Measurements from ENCODE around the gene BLZF1.
"Not testable (repeated sequence)": the region's sequence is repeated elsewhere in the genome, so short reads cannot be mapped to it uniquely, and the experiment has no call there.

Gene BLZF1, protein sequence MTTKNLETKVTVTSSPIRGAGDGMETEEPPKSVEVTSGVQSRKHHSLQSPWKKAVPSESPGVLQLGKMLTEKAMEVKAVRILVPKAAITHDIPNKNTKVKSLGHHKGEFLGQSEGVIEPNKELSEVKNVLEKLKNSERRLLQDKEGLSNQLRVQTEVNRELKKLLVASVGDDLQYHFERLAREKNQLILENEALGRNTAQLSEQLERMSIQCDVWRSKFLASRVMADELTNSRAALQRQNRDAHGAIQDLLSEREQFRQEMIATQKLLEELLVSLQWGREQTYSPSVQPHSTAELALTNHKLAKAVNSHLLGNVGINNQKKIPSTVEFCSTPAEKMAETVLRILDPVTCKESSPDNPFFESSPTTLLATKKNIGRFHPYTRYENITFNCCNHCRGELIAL

DNA sequence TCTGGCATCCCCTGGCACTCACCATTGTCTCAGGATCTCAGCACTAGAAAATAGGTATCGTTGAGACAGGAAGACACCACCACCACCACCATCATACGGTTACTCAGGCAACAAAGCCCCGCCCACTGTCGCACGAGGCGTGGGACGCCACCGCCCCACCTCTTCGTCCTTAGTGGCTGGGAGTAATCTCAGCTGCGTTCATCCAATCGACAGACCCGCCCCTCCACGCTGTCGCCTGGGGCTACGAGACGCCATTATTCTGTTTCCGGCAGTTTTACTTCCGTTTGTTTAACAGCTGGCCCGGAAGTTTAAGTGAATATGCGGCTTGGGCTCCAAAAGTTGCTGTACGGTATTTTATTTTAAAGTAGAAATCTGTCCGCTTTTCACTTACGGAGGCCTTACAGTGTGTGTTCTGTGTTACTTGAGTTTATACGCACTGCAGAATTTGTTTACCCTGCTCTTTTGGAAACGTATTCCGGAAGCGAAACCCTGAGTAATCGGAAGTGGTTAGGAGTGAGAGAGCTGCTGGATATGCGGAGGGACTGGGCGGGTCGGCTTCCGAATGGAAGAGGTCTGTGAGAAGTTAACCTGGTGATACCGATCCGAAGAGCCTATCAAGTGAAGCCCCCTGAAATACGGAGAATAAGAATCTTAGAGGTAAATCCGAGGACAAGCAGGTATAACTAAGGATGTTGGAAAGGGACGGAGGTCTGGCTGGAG is at the start of gene BLZF1, which contains the start of gene NME7:
Gene BLZF1, plus strand, starts transcription at position 510 of the 720 bp plus-strand sequence. CDS start 1,328 bp downstream, outside the sequence.
Gene NME7, minus strand, starts transcription at position 112 of the 720 bp plus-strand sequence. Its CDS starts 87 bp downstream, at position 25.
- DNase-seq: peak; percentile 96

DNA sequence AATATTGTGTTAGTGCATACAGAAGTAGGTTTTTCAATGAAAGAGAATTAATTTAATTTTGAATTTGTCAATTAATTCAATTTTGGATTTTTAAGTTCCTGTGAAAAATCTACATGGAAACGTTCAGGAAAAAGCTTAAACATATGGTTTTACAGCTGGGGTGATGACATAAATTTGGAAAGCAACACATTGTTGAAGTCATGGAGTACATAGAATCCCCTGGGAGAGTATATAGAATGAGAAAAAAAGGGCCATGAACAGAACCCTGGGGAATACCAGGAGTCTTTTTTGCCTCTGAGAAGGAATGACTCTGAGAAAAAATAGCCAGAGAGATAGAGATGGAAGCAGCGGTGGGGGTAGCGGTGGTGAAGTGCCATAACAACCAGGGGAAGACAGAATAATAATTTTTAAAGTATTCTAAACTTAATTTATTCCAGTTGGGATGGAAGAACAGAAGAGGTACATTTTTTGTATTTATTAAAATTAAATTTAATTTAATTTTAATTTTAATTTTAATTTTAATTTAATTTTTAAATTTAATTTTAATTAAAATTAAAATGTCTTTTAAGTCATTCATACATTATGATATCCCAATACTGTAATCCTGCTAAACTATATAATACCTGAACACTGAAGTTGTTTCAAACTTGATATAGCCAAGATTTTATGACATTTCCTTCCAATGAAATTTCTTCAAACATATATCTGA is 49.3 kb upstream of the BLZF1 start:
- no peak for DNase-seq

DNA sequence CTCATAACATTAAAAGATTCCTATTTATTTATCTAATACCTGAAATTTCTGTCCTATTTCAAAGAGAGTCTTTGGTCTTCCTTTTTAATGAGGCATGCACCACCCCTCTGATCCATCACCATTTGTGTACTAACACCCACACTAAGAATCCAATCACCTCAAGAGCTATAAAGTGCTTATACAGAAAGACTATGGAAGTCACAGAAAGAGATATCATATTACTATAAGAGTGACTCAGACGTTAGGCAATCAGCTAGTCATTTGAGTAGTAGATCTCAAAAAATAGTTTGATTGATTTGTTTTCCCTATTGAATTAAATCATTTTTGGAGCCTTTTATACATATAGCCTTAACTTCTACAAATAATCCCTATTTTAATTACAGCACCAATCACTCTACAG is 46.5 kb upstream of the BLZF1 start:
- peak; percentile 50 for DNase-seq

DNA sequence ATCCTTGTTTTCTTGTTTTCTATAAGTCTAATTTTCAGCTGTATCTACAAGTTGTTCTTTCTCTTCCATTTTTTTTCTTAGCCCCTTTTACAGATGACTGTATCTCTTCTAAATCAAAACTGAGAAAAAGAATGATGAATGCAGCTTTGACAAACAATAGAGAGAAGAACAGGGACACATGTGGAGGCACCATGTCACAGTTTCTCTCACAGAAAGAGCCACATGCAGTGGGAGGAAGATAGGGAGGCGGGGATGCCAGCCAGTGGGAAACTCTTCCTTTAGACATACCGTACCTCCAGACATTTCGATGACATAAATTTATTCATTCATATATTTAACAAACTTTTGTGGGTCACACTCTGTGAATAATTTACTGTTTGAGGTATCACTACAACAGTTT is 45.9 kb upstream of the BLZF1 start:
- no peak for DNase-seq

DNA sequence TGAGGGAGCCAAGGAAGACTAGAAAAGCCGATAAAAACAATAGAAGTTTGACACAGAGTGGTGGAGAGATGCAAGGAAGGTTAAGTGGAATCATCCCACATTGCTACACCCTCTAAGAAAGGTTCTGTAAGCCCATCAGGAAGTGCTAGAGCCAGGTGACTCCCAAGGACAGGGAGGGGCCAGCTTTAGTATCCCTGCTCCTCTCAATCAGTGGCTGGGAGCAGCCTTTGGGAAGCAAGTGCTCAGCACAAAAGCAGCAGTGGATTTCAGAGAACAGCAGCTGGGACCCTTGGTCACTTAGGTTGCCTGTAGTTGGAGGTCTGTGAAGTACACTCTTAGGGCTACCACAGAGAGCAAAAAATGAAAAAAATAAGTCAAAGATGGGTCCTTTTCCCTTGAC is 42.9 kb upstream of the BLZF1 start:
- no peak for DNase-seq

DNA sequence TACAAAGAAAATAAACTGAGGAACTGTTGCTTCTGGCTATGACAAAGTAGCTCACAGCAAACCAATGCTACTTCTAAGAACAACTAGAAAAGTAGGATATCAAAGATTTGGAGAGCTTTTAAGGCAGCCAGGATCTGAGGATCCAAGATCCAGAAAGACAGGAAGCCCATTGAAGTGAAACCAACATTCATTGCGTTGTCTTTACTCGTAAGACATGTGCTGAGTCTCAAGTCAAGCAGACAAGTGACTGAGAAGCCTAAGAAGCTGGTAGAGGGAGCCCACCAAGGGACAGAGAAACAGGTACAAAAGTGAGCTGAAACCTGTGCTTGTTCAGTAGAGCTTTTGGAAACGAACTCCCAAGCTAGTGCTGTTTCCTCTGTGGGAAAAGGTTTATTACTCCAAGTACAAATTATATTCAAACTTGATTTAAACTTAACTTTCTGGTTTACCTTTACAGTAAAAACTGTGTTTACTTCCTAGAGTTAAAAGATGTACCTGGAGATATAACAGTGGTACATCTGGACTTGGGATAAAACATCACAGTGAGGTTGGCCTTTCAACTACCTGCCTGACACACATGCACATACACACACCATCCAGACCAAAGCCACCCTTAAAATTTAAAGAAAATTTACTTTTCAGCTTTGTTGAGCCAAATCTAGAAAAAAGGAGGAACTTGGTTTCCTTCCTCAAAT is 41.6 kb upstream of the BLZF1 start:
- DNase-seq: no peak

DNA sequence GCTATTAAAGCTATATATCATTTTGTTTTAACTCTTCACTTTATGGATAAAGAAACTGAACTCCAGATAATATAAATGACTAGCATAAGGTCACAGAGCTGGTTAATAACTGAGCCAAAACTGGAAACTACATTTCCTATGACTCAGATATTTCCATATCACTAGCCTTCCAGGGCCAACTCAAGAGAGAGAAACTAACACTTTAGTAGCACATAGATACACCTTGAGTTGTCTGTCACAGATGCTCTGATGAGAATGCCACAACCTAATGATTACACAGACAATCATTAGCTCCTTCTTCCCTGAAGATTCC is 41.1 kb upstream of the BLZF1 start:
- peak; percentile 5 for DNase-seq

DNA sequence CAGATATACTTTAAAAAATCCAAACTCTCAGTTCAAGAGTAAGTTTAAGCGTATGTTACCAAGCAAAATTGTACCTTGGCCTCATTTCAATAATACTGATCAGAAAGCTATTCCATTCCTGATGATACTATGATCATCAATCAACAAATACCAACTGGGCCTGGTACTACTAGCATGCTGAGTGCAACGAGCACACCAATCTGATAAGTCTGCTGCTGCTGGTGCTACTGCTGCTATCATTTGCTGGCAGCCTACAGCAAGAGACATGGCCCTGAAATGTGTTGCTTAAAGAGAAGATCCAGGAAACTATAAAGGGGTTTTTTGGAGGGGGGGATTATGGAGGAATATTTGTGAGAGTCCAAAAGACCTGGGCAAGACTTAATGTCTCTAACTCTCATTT is 40.1 kb upstream of the BLZF1 start:
- no peak for DNase-seq

DNA sequence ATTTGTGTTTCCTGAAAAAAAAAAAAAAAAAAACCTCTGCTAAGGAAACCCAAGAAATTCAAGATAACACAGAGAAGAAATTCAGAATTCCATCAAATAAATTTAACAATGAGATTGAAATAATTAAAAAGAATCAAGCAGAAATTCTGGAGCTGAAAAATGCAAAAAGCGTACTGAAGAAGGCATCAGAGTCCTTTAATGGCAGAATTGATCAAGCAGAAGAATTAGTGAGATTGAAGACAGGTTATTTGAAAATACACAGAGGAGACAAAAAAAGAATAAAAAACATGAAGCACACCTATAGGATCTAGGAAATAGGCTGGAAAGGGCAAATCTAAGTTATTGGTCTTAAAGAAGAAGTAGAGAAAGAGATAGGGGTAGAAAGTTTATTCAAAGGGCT is 38.6 kb upstream of the BLZF1 start:
- no peak for DNase-seq

DNA sequence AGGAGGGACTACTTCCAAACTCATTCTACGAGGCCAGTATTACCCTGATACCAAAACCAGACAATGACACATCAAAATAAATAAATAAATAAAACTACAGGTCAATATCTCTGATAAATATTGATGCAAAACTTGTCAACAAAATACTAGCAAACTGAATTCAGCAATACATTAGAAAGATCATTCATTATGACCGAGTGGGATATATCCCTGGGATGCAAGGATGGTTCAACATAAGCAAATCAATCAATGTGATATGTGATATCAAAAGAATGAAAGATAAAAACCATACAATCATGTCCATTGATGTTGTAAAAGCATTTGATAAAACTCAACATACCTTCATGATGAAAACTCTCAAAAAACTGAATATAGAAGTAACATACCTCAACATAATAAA is 37.1 kb upstream of the BLZF1 start:
- no peak for DNase-seq

DNA sequence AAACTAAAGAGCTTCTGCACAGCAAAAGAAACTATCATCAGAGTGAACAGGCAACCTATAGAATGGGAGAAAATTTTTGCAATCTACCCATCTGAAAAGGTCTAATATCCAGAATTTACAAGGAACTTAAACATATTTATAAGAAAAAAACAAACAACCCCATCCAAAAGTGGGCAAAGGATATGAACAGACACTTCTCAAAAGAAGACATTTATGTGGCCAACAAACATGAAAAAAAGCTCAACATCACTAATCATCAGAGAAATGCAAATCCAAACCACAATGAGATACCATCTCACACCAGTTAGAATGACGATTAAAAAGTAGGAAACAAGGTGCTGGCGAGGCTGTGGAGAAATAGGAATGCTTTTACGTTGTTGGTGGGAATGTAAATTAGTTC is 33.3 kb upstream of the BLZF1 start:
- not testable (repeated sequence) for DNase-seq

DNA sequence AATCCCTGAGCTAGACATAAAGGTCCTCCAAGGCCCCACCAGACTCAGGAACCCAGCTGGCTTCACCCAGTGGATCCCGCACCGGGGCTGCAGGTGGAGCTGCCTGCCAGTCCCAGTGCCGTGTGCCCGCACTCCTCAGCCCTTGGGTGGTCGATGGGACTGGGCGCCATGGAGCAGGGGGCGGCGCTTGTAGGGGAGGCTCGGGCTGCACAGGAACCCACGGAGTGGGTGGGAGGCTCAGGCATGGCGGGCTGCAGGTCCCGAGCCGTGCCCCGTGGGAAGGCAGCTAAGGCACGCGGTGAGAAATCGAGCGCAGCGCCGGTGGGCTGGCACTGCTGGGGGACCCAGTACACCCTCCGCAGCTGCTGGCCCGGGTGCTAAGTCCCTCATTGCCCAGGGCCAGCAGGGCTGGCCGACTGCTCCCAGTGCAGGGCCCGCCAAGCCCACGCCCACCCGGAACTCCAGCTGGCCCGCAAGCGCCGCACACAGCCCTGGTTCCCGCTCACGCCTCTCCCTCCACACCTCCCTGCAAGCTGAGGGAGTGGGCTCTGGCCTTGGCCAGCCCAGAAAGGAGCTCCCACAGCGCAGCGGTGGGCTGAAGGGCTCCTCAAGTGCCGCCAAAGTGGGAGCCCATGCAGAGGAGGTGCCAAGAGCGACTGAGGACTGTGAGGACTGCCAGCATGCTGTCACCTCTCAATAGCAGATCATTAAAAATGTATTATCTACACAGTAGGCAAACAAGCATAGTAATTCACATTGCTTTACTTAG is 30.9 kb upstream of the BLZF1 start:
- not testable (repeated sequence) for DNase-seq

DNA sequence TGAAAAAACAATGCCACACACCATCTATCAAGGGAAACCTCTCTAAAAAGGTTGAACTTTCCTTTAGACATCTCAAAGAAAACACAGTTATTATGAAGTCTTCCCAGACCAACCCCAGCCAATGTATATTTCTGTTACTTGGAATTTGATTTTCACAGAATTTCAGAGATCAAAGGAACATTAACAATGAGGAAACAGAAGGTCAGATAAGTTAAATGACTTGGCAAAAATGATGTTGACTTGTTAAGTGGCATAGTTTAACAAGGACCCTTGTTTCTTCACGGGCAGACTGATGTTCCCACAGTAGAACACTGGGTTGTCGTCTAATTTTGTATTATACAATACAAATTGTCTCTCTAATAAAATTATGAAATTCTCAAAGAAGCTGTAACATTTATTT is 29.4 kb upstream of the BLZF1 start:
- DNase-seq: no peak

DNA sequence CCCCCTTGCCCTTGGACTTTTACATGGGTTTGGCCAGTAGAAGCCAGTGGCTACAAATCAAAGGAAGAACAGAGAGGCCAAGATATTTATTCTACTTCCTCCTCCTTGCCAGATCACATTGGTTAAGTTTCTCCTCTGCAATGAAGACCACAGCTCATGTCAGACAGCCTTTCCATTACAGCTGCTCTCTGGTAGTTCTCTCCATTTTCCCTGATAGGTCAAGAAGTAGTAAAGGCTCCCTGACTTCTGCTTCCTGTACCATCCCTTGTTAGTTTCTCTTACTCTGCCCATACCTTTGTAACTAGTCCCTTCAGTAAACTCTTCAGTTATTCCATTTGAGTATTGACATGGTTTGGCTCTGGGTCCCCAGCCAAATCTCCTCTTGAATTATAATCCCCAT is 28.2 kb upstream of the BLZF1 start:
- DNase-seq: no peak

DNA sequence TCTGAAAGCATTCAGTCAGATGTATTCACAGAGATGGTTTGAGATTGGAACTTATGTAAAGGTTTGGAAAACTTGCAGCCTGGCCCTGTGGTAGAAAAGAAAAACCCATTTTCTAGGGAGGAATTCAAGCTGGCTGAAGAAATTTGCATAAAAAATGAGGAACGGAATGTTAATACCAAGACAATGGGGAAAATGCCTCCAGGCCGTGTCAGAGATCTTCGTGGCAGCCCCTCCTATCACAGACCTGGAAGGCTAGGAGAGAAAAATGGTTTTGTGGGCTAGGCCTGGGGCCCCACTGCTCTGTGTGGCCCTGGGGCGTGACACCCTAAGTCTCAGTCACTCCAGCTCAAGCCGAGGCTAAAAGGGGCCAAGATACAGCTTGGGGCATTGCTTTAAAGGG is 27.1 kb upstream of the BLZF1 start:
- DNase-seq: no peak

DNA sequence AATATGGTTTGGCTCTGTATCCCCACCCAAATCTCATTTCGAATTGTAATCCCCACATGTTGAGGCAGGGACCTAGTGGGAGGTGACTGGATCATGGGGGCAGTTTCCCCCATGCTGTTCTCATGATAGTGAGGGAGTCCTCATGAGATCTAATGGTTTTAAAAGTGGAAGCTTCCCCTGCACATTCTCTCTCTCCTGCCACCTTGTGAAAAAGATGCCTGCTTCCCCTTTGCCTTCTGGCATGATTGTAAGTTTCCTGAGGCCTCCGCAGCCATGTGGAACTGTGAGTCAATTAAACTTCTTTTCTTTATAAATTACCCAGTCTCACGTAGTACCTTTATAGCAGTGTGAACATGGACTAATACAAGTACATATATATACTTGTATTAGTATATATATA is 25.9 kb upstream of the BLZF1 start:
- not testable (repeated sequence) for DNase-seq

DNA sequence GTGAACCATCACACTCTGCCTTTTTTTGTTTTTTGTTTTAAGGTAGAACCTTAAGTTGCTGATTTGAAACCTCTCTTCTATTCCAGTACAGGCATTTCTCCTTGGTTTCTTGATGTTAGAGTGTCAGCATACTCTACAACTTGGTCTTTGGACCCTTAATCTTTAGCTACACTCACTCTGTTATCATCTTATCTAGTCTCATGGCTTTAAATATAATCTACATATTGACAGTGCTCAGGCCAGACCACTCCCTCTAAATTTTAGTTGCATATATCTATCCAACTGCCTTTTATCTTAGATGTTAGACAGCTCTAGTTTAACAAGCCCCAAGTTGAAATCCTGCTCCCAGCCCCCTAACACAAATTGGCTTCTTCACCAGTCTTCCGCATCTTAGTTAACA is 22.5 kb upstream of the BLZF1 start:
- DNase-seq: no peak

DNA sequence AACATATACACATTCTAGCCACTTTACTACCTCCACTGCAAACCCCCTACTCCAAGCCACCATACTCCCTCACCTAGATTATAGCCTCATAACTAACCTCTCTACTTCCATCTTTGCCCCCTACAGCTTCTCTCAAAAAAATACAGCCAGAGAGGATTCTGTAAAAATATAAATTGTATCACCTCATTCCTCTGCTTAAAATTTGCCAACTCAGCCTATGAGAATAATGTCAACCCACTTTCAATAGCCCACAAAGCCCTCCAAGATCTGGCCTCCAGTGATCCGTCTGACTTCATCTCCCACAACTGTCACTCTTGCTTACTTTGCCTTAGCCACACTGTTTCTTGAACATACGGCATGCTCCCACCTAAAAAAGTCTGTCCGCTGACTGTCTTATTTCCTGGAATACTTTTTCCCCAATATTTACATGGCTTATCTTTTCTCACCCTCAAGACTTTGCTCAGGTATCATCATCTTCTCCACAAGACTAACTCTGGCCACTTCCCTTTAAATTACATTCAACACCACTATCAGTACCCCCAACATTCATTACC is 21.9 kb upstream of the BLZF1 start:
- no peak for DNase-seq

DNA sequence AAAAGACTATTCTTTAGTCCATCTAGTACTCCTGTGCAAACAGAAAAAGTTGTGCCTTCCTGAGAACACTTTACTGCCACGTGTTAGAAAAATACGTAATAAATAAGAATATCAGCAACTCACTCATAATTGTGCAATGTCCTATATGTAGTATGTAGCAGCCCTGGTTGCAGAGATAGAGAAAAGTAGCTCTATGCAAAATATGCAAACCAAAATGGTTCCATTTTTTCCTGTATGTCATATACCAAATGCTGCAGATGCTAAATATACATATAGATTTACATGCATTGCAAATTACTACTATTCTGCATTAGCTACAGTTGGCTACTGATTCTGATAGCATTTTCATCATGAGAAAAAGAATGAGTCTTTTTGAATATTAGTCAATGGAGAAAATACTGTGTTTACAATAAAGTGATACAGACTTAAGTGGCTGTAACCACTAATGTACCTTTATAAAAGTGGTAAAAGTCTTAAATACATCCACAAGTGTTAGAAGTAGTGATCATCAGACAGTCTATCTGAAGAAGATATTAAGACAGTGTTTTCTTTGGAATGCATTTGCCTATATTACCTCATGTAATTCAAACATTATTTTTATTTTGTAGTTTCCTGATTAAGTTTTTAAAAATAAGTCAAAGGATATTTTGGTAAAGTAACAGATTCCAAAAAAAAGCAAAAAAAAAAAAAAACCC is 20.2 kb upstream of the BLZF1 start:
- no peak for DNase-seq

DNA sequence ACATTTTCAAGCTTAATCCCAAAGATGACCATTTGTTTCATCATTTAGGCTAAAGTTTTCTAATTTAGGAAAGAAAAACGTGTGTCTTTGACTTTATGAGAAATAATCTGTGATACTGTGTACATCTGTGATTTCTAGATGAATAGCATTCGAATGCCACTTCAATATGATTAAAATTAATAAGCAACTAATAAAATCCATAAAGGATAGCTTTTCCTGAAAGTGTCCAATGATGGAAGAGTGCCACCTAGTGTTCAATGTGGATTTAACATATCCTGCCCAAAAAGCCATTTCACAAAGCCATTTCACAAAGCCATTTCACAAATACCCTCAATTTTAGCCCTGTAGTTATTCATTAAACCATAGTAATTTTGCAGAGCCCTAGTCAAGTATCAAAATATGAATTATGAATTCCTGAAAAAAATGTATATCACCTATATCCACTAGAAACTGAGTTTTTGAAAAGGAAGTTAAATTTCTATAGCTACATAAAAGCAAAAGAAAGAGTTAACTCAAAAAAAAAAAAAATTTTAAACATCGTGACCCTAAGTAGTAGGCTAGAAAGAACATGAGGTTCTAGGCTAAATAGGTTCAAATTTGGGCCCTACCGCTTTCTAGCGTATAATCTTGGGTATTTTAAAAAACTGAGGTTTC is 19.5 kb upstream of the BLZF1 start:
- peak; percentile 49 for DNase-seq

DNA sequence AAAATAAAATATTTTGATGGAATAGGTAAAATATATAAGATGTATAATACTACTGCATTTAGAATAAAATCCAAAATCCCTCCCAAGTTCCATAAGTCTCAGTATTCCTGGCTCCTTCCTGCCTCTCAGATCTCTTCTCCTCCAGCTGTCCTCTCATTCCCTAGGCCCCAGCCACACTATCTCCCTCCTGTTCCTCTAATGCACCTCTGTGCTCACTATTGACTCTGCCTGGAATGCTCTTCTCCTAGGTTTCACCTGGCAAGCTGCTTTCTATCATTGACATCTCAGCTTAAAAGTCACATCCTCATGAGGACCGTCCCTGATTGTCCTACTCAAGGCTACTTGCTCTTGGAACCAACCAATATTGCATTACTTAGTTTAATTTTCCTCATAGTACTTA is 7.6 kb upstream of the BLZF1 start:
- no peak for DNase-seq
